Femur (tissue), 1 donor: ENCODE measurements around the gene P2RY8.
"Not testable (repeated sequence)": the region's sequence is repeated elsewhere in the genome, so short reads cannot be mapped to it uniquely, and the experiment has no call there.

Source experiments
- DNase-seq: peaks from one replicate; pipeline ENCODE4 v3.0.0-alpha.2; 2017

The P2RY8 gene

GRCh38 chrX:1485033-1485432 lies 52.0 kb downstream of the P2RY8 start:
- no peak for DNase-seq

DNA sequence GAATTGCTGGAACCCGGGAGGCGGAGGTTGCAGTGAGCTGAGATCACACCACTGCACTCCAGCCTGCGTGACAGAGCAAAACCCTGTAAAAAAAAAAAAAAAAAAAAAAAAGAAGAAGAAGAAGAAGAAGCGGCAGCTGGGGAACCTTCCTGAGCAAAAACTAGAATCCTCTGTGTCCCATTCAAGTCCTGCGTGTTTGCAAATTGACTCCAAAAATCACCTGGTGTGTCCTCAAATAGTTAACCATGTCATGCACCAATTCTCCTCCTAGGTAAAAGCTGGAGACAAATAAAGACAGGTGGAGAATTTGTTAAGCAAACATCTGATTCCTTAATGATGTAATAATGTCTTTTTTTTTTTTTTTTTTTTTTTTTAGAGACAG lies 52.4 kb downstream of the P2RY8 start:
- no peak for DNase-seq

DNA sequence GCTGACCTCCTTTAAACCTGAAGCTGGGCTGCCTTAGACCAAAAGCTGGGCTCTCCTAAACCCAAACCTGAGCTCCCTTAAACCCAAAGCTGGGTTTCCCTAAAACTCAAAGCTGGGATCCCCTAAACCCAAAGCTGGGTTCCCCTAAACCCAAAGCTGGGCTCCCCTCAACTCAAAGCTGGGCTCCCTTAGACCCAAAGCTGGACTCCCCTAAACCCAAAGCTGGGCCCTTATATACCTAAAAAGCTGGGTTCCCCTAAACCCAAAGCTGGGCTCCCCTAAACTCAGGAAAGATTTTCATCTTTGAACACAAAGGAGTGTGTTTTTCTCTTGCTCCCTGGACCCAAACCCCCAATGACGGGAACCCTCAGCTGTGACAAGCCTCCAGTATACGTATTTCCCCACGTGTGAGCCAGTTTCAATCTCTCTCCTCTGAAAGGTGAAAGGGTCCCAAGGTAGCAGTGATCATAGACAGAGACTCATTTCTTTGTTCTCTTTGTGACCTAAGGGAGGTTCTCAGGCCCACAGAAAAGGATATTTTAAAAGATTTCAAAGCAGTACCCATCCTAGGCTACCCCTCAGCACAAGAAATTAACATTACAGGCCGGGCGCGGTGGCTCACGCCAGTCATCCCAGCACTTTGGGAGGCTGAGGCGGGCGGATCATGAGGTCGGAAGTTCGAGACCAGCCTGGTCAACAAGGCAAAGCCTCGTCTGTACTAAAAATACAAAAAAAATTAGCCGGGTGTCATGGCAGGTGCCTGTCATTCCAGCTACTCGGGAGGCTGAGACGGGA lies 52.9 kb downstream of the P2RY8 start:
- DNase-seq: no peak

GRCh38 chrX:1482530-1482928 lies 54.5 kb downstream of the P2RY8 start:
- DNase-seq: not testable (repeated sequence)

DNA sequence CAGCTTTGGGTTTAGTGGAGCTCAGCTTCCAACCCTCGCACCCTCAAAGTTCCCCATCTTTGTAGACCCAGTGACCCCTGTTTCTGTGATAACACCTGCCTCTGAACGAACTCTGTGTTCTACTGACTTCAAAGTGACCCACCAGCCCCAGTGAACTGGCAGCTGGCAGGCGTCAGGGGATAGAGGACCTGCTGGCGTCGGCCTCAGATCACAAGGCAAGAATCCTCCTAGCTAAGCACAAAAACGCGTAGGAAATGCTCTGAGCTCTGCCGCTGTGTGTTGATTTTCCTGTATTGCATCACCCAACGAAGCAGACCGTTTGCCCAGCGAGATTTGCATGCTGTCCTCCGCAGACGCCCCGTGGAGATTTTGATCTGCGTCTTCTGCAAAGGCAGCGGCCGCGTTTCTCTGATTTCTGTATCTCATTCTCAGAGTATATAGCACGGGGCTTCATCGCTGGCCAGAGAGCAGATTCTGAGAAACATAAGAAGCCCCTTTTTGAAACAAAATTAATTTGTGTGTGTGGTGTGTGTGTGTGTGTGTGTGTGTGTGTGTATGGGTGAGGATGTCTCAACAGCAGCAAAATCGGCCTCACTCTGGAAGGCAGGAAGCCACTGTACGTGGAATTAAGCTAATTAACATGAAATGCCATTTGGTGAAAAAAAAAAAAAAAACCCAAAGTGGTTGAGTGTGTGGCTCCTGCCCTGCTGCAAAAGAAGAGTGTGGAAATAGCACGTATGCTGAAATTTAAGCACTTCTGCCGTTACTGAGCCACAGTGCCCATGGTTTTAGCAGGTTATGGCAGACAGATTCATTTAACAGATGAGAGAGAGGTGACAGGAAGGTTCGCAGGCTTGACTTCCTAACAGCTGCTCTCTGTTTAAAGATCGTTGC lies 55.1 kb downstream of the P2RY8 start:
- DNase-seq: peak; percentile 78

- no peak for DNase-seq
These were observed 56.8 kb downstream of the P2RY8 start for GRCh38 chrX:1480082-1480785.

DNA sequence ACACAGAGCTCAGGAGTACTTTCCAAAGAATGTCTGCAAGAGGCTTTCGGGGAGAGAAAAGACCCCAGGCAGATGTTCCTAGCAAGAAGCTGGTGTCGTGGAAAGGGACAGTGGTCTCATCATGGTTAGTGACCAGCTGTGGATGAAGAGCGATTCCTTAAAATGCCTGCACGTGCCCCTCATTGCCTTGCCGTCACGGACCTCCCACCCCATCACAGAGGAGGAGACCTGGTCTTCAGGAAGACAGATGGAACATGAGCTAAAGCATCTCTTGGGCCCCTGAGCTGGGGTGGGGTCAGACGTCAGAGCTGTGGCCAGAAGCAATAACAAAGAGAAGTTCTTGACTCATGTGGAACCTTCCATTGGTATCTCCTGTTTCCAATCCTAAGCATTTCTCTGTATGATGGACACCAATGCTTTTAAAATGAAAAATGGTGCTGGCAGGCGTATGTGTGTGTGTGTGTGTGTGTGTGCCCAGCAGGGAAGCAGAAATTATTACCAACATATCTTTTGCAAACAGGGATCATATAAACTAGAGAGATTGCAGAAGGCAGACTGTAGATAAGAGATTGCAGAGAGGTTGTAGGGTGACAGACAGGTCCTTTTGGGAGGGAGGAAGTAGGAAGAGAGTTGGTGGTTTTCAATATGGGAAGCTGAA lies 59.1 kb downstream of the P2RY8 start:
- DNase-seq: no peak

GRCh38 chrX:1477229-1477628 lies 59.8 kb downstream of the P2RY8 start:
- no peak for DNase-seq

DNA sequence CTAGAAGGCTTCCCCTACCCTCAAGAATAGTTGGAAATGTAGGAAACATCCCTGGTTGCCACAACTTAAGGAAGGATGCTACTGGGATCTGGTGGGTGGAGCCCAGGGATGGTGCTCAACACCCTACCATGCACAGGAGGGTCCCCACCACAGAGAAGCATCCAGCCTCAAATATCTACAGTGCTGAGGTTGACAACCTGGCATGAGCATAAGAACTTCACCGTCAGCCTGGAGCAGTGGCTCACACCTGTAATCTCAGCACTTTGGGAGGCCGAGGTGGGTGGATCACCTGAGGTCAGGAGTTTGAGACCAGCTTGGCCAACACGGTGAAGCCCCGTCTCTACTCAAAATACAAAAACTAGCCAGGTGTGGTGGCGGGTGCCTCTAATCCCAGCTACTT lies 60.3 kb downstream of the P2RY8 start:
- DNase-seq: no peak

GRCh38 chrX:1475881-1476280 lies 61.1 kb downstream of the P2RY8 start:
- DNase-seq: no peak

DNA sequence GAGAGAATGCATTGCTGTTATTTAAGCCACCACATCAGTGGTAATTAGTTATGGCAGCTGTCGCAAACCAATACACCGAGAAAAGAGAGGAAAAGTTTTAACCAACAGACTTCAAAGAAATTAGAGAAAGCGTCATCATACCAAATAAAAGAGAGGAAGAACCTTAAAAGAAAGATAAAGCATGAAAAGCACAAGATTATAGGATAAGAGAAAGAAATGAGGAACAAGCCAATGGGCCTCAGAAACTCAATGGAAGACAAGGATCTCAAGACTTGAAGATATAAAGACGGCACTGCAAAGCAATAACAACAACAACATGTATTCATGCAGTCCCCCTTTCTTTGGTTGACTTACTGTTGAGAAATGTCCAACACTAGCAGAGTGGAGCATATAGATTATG lies 61.5 kb downstream of the P2RY8 start:
- DNase-seq: no peak

- not testable (repeated sequence) for DNase-seq
These were observed 62.4 kb downstream of the P2RY8 start for GRCh38 chrX:1474593-1474992.

DNA sequence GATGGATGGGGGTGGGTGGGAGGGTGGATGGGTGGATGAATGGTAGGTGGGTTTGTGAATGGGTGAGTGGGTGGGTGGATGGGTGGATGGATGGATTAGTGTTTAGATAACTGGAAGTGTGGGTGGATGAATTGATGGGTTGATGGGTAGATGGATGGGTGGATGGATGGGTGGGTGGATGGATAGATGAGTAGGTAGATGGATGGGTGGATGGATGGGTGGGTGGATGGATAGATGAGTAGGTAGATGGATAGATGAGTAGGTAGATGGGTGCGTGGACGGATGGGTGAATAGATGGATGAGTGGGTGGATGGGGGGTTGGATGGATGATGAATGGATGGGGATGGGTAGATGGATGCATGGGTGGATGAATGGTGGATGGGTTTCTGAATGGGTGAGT lies 64.0 kb downstream of the P2RY8 start:
- DNase-seq: no peak

GRCh38 chrX:1468250-1468772 lies 68.7 kb downstream of the P2RY8 start:
- DNase-seq: peak; percentile 58

DNA sequence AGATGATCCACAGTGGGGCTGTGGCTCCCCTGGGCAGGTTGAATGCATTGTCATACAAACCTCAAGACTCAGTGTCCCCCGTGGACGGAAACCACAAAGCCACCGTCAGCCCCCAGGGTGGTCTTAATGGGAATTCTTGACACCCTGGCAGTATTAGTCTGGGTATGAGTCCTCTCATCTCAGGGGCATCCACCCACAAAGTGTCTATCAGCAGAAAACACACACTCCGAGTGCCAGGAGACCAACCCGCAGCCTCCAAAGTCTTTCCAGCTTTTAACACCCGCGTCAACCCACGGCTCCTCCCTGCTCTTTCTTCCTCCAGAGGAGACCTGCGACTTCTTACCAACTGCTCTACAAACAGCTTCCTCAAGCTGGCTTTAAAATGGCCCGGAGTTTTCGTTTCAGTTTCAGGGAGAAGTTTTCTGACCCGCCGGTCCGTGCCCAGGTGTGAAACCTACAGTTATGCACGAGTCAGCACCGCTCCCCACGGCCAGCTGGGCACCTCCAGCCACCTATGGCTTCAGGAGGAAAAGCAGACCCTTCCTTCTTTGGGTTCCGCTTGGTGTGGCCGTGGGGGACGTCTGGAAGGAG lies 69.9 kb downstream of the P2RY8 start:
- DNase-seq: no peak

DNA sequence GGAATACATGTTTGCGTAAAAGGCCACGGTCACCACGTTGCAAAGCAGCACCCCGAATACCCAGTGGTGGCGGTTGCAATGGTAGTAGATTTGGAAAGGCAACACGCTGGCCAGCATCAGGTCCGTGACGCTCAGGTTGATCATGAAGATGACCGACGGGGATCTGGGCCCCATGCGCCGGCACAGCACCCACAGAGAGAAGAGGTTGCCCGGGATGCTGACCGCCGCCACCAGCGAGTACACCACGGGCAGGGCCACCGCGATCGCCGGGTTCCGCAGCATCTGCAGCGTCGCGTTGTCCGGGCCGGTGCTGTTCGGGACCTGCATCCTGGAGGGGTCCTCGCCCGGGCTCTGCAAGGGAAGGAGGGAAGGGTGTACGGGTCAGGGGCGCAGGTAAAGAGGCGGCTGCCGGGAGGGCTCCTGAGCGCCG lies 70.7 kb downstream of the P2RY8 start:
- DNase-seq: no peak

- DNase-seq: no peak
These were observed 71.4 kb downstream of the P2RY8 start for GRCh38 chrX:1465286-1466231.

GRCh38 chrX:1464971-1465285 lies 72.1 kb downstream of the P2RY8 start:
- no peak for DNase-seq

GRCh38 chrX:1464041-1464970 lies 72.7 kb downstream of the P2RY8 start:
- DNase-seq: no peak

GRCh38 chrX:1463581-1463980 lies 73.4 kb downstream of the P2RY8 start:
- no peak for DNase-seq
